HepG2 (cell line): ENCODE results near the gene PLCXD3. TPM values are rescaled to one million over a fixed set of nuclear protein-coding genes. Genes with fewer than 3 reads are reported as not detected.

Source experiments
- ATAC-seq: fragments of 200-7000 bp; cut with Tn5 transposase; 3 replicates; pipeline ENCODE4 v1.9.1; 2020; ENCODE audit warnings: mild to moderate bottlenecking, moderate library complexity
- BruUV-seq: library from RNA; stranded (reverse); fragments of 400-500 nt; replicated peaks from 2 replicates; lab custom pipeline; 2021; lab: Mats Ljungman, UMichigan
- CTCF ChIA-PET: fragments of 300-600 bp; formaldehyde crosslinking; extraction: SDS; loops from one replicate; lab custom pipeline; 2021; ENCODE audit warnings: low total read pairs, inconsistent platforms, low intra/inter-chr PET ratio; lab: Yijun Ruan, JAX
- POLR2A ChIA-PET: fragments of 350-600 bp; sonication (Branson Sonifier 250); formaldehyde crosslinking; loops from one replicate; lab custom pipeline; 2020; ENCODE audit warnings: antibody characterized with exemption, inconsistent platforms; lab: Yijun Ruan, JAX
- DNase-seq: peaks from one replicate; pipeline ENCODE4 v3.0.0-alpha.2; 2015; ENCODE audit warnings: low spot score
- FAIRE-seq: peaks from 3 replicates; lab custom pipeline; 2011; peaks lifted over from hg19 to GRCh38; lab: Jason Lieb, UNC
- H2AFZ ChIP-seq: one replicate; pipeline ENCODE4 v1.6.1; 2011; ENCODE audit warnings: low read length, inconsistent platforms
- H3K27ac ChIP-seq: fragments of 300-600 bp; 3 replicates; pipeline ENCODE4 v1.8.0; 2011; ENCODE audit warnings: mixed run types, mild to moderate bottlenecking, mixed read lengths, low read length, inconsistent platforms; ENCODE audit not compliant: insufficient read depth; ENCODE audit errors: extremely low read length
- H3K27me3 ChIP-seq, 2 experiments: fragments of 200-600 bp in 1 of 2; 2 replicates in 1 of 2; 3 replicates in 1 of 2; pipeline versions ENCODE4 v1.6.0 to v1.8.0; 2011; ENCODE audit warnings: low read length in 2 of 2, mild to moderate bottlenecking in 2 of 2, moderate library complexity in 2 of 2, inconsistent platforms in 1 of 2; ENCODE audit not compliant: insufficient read depth in 2 of 2, control insufficient read depth in 1 of 2
- H3K36me3 ChIP-seq, 2 experiments: fragments of 200-600 bp in 1 of 2; replicated peaks in 1 of 2; 2 replicates in 1 of 2; 3 replicates in 1 of 2; pipeline versions ENCODE4 v1.5.1 to v1.8.0; 2011; ENCODE audit warnings: low read length in 2 of 2, inconsistent platforms in 1 of 2; ENCODE audit not compliant: insufficient read depth in 2 of 2, control insufficient read depth in 1 of 2
- H3K4me1 ChIP-seq: 2 replicates; pipeline ENCODE4 v1.5.1; 2012; ENCODE audit warnings: low read length, inconsistent platforms; ENCODE audit not compliant: insufficient read depth
- H3K4me2 ChIP-seq: 2 replicates; pipeline ENCODE4 v1.6.0; 2011; ENCODE audit warnings: low read depth, low read length, inconsistent platforms
- H3K4me3 ChIP-seq, 3 experiments: fragments of 200-600 bp in 1 of 3; sonication (generic), shearing (Covaris generic) in 1 of 3; replicated peaks in 1 of 3; 2 replicates each; pipeline ENCODE4 v1.5.1; 2011 to 2016; ENCODE audit warnings: low read length in 3 of 3, inconsistent platforms in 2 of 3, low read depth in 2 of 3, mild to moderate bottlenecking in 2 of 3, control low read depth in 1 of 3, mixed read lengths in 1 of 3; ENCODE audit not compliant: insufficient read depth in 1 of 3
- H3K79me2 ChIP-seq: one replicate; pipeline ENCODE4 v1.6.1; 2011; ENCODE audit warnings: low read length, inconsistent platforms; ENCODE audit not compliant: insufficient read depth
- H3K9ac ChIP-seq: 2 replicates; pipeline ENCODE4 v1.6.0; 2011; ENCODE audit warnings: mild to moderate bottlenecking, low read depth, low read length, inconsistent platforms; ENCODE audit not compliant: insufficient read depth
- H3K9me3 ChIP-seq: 2 replicates; pipeline ENCODE4 v1.5.1; 2012; ENCODE audit warnings: mild to moderate bottlenecking, low read length
- H4K20me1 ChIP-seq: 2 replicates; pipeline ENCODE4 v1.6.0; 2011; ENCODE audit warnings: inconsistent platforms, mild to moderate bottlenecking, low read length, moderate library complexity; ENCODE audit not compliant: insufficient read depth
- CEBPB ChIP-seq: IDR thresholded peaks from 2 replicates; pipeline ENCODE4 v1.6.1; 2011; ENCODE audit warnings: low read depth, low read length, improper control_type of control experiment, borderline replicate concordance
- LRRFIP1 ChIP-seq: sonication (generic); formaldehyde crosslinking; conservative IDR thresholded peaks from 2 replicates; pipeline ENCODE4 v1.4.0; 2020; ENCODE audit warnings: missing genetic modification reagents
- SATB2 ChIP-seq: sonication (generic); formaldehyde crosslinking; IDR thresholded peaks from 2 replicates; pipeline ENCODE4 v1.5.0; 2020; ENCODE audit warnings: missing genetic modification reagents
- STAG1 ChIP-seq: sonication (generic); formaldehyde crosslinking; IDR thresholded peaks from 2 replicates; pipeline ENCODE4 v1.4.0; 2020; ENCODE audit warnings: missing genetic modification reagents
- WGBS: methylation state at CpG from one replicate; pipeline ENCODE4 v1.1.6; 2017; ENCODE audit warnings: low lambda C conversion rate; 5-methylcytosine and 5-hydroxymethylcytosine counted together
- in situ Hi-C: cut with HindIII; loops from 2 replicates; pipeline ENCODE4 v1.10.0; 2017; ENCODE audit warnings: low pct_unique_long_range_greater_than_20kb; ENCODE audit not compliant: extremely low pct_ligation_motif_present
- intact Hi-C: fragments of 100-400 bp; cut with micrococcal nuclease; formaldehyde crosslinking; loops from one replicate; pipeline ENCODE4 v1.10.0; 2022; ENCODE audit not compliant: unreplicated experiment
- polyA plus RNA-seq, 8 experiments: library from polyadenylated mRNA; depleted of rRNA in 3 of 8; stranded (reverse) in 7 of 8; unstranded in 1 of 8; fragments of >200 nt; fragmentation: Illumina TruSeq in 4 of 8; extraction: Trizol in 4 of 8; gene quantifications; 2 replicates each; pipeline versions ENCODE4 v1.2.1 to v1.2.3, GENCODE V29; 2011 to 2016; ENCODE audit warnings: low read depth in 4 of 8, missing spikeins in 1 of 8, mixed read lengths in 1 of 8; ENCODE audit not compliant: insufficient read depth in 1 of 8
- total RNA-seq, 5 experiments: library from RNA; depleted of rRNA; stranded (reverse); fragments of >200 nt; fragmentation: Illumina TruSeq; extraction: Trizol; gene quantifications; 2 replicates each; pipeline ENCODE4 v1.2.3, GENCODE V29; 2016; ENCODE audit warnings: low read depth in 1 of 5

PLCXD3 gene
- total and polyA plus RNA-seq, 2 of the 13 experiments (the other 11 are each of a cell fraction or from before 2014, with no cell fraction given) = not detected

GRCh38 chr5:41524174-41524573 is 13.8 kb upstream of the PLCXD3 start:
- Histone ChIP-seq H3K4me3 (no peak overlapping the region), H3K27me3 (no peaks in the 10 kb centered on the region), H3K9ac (no peak overlapping the region), H3K9me3 (peaks cover 9% of the 10 kb centered on the region; the same call in 1 of the 2 replicates), H3K4me1 (no peaks in the 10 kb centered on the region), H2AFZ (no peak overlapping the region), H4K20me1 (no peaks in the 10 kb centered on the region), H3K79me2 (no peaks in the 10 kb centered on the region), H3K36me3 (no peaks in the 10 kb centered on the region), H3K27ac (no peak overlapping the region), H3K4me2 (no peak overlapping the region)
- DNase-seq = no peak
- ChIA-PET POLR2A (no interaction called here), CTCF (no interaction called here)
- intact Hi-C loops (loop anchor here (5.0 kb wide), 2 partner anchors 118 to 622 kb away; no protein-coding TSS in a partner anchor), in situ Hi-C loops (no loop called here)
- BruUV-seq = no TSS peak
- TF ChIP-seq STAG1 (CRISPR knock-in tag) (peak; percentile 40), SATB2 (CRISPR knock-in tag) (no peak)
- ATAC-seq = no peak
- no peak for FAIRE-seq

- no peaks in the 10 kb centered on the region for H3K9me3 ChIP-seq
- no peak for TF ChIP-seq LRRFIP1 (CRISPR knock-in tag)
- TF ChIP-seq CEBPB = peak; percentile 37; the same call in 1 of the 2 replicates
- H2AFZ ChIP-seq = no peak overlapping the region
- no peaks in the 10 kb centered on the region for H3K4me1 ChIP-seq
- H3K27ac ChIP-seq = no peak overlapping the region
- ATAC-seq (no peak), FAIRE-seq (no peak), DNase-seq (no peak)
- H3K27me3 ChIP-seq = no peaks in the 10 kb centered on the region
- intact Hi-C loops = loop anchor here (5.0 kb wide), 2 partner anchors 120 to 620 kb away; no protein-coding TSS in a partner anchor
- no peaks in the 10 kb centered on the region for H3K79me2 ChIP-seq
- CTCF ChIA-PET = no interaction called here
- POLR2A ChIA-PET = no interaction called here
- H3K4me2 ChIP-seq = no peak overlapping the region
- WGBS = 0% methylated on average over 2 of the region's 2 CpGs
- no TSS peak for BruUV-seq
- in situ Hi-C loops = no loop called here
- H3K9ac ChIP-seq = no peak overlapping the region
- no peak overlapping the region for H3K4me3 ChIP-seq
- no peaks in the 10 kb centered on the region for H3K36me3 ChIP-seq
- H4K20me1 ChIP-seq = no peaks in the 10 kb centered on the region
These were observed 11.9 kb upstream of the PLCXD3 start for GRCh38 chr5:41522193-41522786.
